ACHN (cell line): ENCODE results near the gene SRC.

Source experiments
- DNase-seq: peaks from one replicate; pipeline ENCODE4 v3.0.0-alpha.2; 2015
- in situ Hi-C: cut with HindIII; loops from 2 replicates; pipeline ENCODE4 v1.10.0; 2017; ENCODE audit warnings: low sequenced_read_pairs, low pct_ligation_motif_present, low pct_unique_long_range_greater_than_20kb

Gene SRC

GRCh38 chr20:37449276-37449675, 103.3 kb downstream of the SRC start:
- in situ Hi-C loops: no loop called here
- no peak for DNase-seq

DNA sequence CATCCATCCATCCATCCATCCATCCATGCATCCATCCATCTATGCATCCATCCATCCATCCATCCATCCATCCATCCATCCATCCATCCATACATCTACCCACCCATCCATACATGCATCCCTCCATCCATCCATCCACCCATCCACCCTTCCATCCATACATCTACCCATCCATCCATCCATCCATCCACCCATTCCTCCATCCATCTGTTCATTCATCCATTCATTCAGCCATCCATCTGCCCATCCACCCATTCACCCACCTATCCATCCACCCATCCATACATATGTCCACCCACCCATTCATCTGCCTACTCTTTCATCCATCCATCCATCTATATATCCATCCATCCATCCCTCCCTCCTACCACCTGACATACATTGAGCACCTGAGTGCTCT, 104.4 kb downstream of the SRC start:
- in situ Hi-C loops: no loop called here
- DNase-seq: no peak

- DNase-seq: no peak
- in situ Hi-C loops: no loop called here
Observed at GRCh38 chr20:37451616-37452015, 105.7 kb downstream of the SRC start.

GRCh38 chr20:37452236-37452635, 106.3 kb downstream of the SRC start:
- in situ Hi-C loops: no loop called here
- no peak for DNase-seq

DNA sequence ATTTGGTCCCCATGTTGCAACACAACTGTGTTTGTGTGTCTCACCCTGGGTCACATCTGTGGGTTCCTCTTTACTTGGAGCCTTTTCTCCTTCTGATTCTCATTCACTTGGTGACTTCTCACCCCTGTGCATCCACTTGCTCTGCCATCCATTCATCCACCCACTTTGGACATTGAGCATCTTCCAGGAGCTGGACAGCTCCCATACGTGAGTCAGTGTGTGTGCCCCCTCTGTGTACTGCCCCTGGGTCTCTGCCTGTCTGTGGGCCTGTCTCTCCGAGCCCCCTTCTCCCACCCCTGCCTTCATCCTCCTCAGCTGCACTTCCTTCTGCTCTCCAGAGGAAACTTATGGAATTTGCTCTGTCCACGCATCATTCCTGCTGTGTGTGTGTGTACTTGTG, 107.3 kb downstream of the SRC start:
- in situ Hi-C loops: no loop called here
- no peak for DNase-seq

- in situ Hi-C loops: no loop called here
- DNase-seq: no peak
Observed at GRCh38 chr20:37453836-37454235, 107.9 kb downstream of the SRC start.

DNA sequence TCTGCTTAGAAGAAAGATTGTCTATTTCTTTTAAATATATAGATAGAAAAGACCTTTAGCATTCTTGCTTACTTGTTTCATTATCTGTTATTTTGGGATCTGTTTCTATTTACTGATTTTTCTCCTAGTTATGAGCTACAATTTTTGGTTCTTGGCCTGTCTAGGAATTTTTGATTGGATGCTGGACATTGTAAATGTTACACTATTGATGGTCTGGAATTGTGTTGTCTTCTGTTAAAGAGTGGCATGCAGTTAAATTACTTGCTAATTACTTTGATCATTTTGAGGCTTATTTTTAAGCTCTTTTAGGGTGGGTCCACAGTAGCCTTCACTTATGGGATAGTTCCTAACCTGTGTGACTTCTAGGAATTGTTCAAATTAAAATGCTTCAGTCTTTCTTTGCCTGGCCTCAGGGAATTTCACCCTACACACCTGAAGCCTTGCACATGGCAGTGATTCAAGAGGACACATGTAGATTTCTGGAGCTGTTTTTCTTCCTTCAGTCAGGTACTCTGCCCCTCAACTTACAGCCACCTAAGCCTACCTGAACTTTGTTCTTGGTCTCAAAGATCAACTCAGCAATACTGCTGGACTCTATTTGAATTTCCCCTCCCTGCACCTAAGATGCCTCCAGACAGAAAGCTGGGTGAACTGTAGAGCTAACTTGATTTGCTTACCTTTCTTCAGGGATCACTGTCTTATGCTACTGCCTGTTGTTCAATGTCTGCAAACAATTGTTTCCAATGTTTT, 108.9 kb downstream of the SRC start:
- no peak for DNase-seq
- in situ Hi-C loops: no loop called here
